GM06990 (cell line): ENCODE measurements around the gene HOXD4.
A peak's percentile ranks its signal among the peaks of the same experiment; 100 is the strongest.

Experiments used
- DNase-seq: peaks from one replicate; pipeline ENCODE4 v3.0.0-alpha.2; 2011; ENCODE audit not compliant: insufficient read length; ENCODE audit errors: extremely low read depth
- H3K27me3 ChIP-seq: replicated peaks from 2 replicates; pipeline ENCODE4 v1.6.0; 2011; ENCODE audit warnings: low read length; ENCODE audit not compliant: control insufficient read depth, insufficient read depth
- H3K36me3 ChIP-seq: 2 replicates; pipeline ENCODE4 v1.5.1; 2011; ENCODE audit warnings: low read length; ENCODE audit not compliant: control insufficient read depth, insufficient read depth
- H3K4me3 ChIP-seq: replicated peaks from 2 replicates; pipeline ENCODE4 v1.5.1; 2011; ENCODE audit warnings: low read depth, mild to moderate bottlenecking, control low read depth, low read length
- TF ChIP-seq, protein P1 (sequence below): IDR thresholded peaks from 2 replicates; pipeline ENCODE4 v1.5.1; 2011; ENCODE audit warnings: low read length, control low read depth, mild to moderate bottlenecking, inconsistent platforms; ENCODE audit not compliant: insufficient read depth, poor library complexity, severe bottlenecking

The HOXD4 gene

DNA sequence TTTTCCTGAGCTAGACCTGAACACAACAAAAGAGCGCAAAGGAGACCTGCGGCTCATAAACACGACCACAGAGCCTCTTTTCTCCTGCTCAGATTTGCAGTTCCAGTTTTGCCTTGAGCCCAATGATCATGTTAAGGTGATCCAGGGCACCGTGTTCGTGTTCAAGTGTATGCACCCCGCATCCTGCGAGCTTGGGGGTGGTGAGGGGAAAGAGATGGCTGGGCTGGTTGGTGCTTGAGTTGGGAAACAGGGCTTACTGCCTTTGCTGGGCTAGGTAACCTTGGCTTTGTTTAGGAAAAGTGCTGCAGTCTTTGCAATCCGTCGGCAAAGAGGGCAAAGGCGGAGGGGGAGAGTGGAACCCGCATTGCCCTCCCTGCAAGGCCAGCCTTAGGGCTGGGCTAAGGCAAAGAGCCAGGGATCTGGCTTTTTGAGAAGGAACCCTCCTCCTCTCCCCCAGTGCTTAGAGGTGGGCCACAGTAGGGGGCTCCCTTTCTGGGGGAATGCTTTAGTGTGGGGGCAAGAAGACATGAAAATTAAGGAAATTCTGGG is 33.5 kb upstream of the HOXD4 start:
- TF ChIP-seq, protein P1, sequence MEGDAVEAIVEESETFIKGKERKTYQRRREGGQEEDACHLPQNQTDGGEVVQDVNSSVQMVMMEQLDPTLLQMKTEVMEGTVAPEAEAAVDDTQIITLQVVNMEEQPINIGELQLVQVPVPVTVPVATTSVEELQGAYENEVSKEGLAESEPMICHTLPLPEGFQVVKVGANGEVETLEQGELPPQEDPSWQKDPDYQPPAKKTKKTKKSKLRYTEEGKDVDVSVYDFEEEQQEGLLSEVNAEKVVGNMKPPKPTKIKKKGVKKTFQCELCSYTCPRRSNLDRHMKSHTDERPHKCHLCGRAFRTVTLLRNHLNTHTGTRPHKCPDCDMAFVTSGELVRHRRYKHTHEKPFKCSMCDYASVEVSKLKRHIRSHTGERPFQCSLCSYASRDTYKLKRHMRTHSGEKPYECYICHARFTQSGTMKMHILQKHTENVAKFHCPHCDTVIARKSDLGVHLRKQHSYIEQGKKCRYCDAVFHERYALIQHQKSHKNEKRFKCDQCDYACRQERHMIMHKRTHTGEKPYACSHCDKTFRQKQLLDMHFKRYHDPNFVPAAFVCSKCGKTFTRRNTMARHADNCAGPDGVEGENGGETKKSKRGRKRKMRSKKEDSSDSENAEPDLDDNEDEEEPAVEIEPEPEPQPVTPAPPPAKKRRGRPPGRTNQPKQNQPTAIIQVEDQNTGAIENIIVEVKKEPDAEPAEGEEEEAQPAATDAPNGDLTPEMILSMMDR, result no peak
- DNase-seq, result no peak
- Histone ChIP-seq H3K27me3 (peaks cover 4% of the 10 kb centered on the region), H3K4me3 (no peak overlapping the region), H3K36me3 (no peaks in the 10 kb centered on the region)

- TF ChIP-seq, protein P1, result peak; percentile 72
- H3K4me3 ChIP-seq, result no peak overlapping the region
- DNase-seq, result no peak
- no peaks in the 10 kb centered on the region for H3K36me3 ChIP-seq
- peaks cover 4% of the 10 kb centered on the region for H3K27me3 ChIP-seq
Measured at GRCh38 chr2:176118601-176119339, 32.6 kb upstream of the HOXD4 start.

DNA sequence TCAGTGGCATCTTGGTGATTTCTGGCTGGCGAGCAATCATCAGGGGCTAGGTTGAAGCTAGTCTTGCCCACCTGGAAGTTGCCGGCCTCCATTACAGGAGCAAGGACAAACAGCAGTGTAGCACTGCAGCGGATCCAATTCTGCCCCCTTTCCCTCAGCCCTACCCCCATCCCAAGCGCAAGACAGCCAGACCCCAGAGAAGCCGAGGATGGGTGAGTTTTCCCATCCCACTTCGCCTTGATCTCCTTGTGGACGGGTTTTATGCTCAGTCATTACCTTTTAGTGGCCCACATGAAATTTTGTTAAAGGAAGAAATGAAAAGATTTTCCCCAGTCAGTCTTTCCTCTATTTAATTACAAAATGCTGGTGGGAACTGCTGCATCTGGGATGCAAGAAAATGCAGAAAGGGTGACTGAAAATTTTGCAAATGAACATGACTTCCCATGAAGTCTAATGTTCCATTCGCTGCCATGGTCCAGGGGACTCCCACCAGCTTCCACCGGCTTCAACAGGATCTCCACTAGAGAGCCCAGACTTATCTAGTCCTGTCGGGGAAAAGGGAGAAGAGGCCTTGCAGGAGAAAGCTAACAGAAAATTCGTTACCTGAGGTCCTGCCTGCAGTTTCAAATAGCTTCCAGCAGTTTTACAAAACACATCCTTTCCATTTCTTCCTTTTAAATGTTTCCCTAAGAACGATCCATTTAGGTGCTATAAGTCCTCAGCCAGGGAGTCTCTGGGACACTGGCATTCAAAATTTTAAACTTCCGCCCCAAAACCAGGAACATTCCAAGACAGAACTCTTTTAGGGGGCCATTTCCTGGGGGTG is 30.8 kb upstream of the HOXD4 start:
- no peak for DNase-seq
- TF ChIP-seq, protein P1, result no peak
- H3K36me3 ChIP-seq, result no peaks in the 10 kb centered on the region
- H3K27me3 ChIP-seq, result peaks cover 6% of the 10 kb centered on the region
- no peak overlapping the region for H3K4me3 ChIP-seq

DNA sequence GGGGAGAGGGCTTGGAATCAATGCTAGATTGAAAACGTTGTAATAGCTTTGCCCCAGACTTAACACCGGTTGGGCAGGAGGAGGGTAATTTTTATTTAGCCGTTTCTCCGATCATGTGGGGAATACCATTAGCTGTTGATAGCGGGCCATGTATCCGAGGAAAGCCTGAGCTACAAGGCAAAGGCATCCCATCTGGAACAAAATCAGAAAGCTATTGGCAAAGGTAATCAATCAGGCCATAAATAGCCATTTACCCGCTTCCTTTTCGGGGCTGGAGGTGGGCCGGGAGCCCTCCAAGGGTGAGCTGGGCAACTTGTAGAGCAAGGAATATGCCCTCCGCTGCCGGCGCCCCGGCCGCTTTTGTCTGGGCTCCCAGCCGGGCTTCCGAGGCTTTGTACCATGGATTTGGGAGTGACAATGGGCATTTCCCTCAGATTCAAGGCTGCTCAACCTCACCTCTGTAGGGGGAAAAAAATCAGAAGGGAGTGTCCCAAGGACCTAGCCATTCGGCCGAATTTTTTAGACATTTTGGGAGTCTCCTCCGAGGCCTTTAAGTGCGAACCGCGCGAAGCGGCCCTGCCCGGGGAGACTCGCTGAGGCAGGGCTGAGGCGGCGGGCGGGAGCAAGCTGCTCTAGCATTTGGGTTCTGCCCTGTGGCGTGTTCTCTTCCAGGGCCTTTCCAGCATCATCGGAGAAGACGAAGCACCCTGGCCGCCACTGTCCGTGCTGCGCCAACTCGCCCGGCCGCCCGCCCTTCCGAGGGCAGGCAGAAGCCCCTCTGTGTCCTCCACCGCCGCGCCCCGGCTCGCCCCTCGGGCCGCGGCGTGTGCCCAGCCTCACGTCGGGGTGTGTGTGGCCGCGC is 29.9 kb upstream of the HOXD4 start:
- Histone ChIP-seq H3K4me3 (no peak overlapping the region), H3K27me3 (peaks cover 6% of the 10 kb centered on the region), H3K36me3 (no peaks in the 10 kb centered on the region)
- TF ChIP-seq, protein P1, result no peak
- DNase-seq, result no peak

GRCh38 chr2:176122052-176122682 is 29.2 kb upstream of the HOXD4 start:
- DNase-seq, result no peak
- Histone ChIP-seq H3K36me3 (no peaks in the 10 kb centered on the region), H3K4me3 (no peak overlapping the region), H3K27me3 (peaks cover 4% of the 10 kb centered on the region)
- TF ChIP-seq, protein P1, result no peak
